Measurements from ENCODE around the gene PAN3. TPM values are rescaled to one million over a fixed set of nuclear protein-coding genes. Genes with fewer than 3 reads are reported as not detected.

The PAN3 gene
- total and polyA plus RNA-seq, 10 donors = 18.4 to 85.8 (median 70.1) TPM

- WGBS, 5 donors = 70 to 91% (median 81%) methylated on average over 1 of the region's 1 CpG
- DNase-seq = no peak
- TF ChIP-seq CTCF (IDR thresholded peaks at IDR 0.05 in 8 of 11, conservative IDR thresholded peaks at IDR 0.05 in 3 of 11) (no peak), POLR2AphosphoS5 (IDR thresholded peaks at IDR 0.05) (no peak), POLR2A (IDR thresholded peaks at IDR 0.05) (no peak)
- Histone ChIP-seq H3K36me3 (peaks cover 0 to 100% (median 67%) of the 10 kb centered on the region in 6 donors), H3K27ac (no peak overlapping the region), H3K4me1 (no peaks in the 10 kb centered on the region), H3K27me3 (replicated peaks in 1 of 7) (no peaks in the 10 kb centered on the region), H3K4me3 (no peak overlapping the region), H3K9me3 (no peaks in the 10 kb centered on the region)
- intact Hi-C loops (cut with DNase I; ENCODE audit: low total_unique reads) = no loop called here
Observed at GRCh38 chr13:28286263-28286662, 147.9 kb downstream of the PAN3 start.

GRCh38 chr13:28297341-28297740 lies 159.0 kb downstream of the PAN3 start:
- peaks cover 0 to 3% (median 0%) of the 10 kb centered on the region in 6 donors for H3K4me1 ChIP-seq
- peaks cover 0 to 39% (median 20%) of the 10 kb centered on the region in 6 donors for H3K36me3 ChIP-seq
- TF ChIP-seq POLR2A (IDR thresholded peaks at IDR 0.05) (no peak), CTCF (IDR thresholded peaks at IDR 0.05 in 8 of 11, conservative IDR thresholded peaks at IDR 0.05 in 3 of 11) (no peak), POLR2AphosphoS5 (IDR thresholded peaks at IDR 0.05) (no peak)
- DNase-seq = no peak
- H3K9me3 ChIP-seq = no peaks in the 10 kb centered on the region
- H3K27me3 ChIP-seq (replicated peaks in 1 of 7) = no peaks in the 10 kb centered on the region
- 91 to 97% (median 96%) methylated on average over 2 to 3 of the region's 3 CpGs for WGBS, 5 donors
- no peak overlapping the region for H3K27ac ChIP-seq
- no peak overlapping the region for H3K4me3 ChIP-seq
- intact Hi-C loops (cut with DNase I; ENCODE audit: low total_unique reads) = no loop called here

GRCh38 chr13:28299916-28300315 lies 161.6 kb downstream of the PAN3 start:
- no peaks in the 10 kb centered on the region for H3K9me3 ChIP-seq
- intact Hi-C loops (cut with DNase I; ENCODE audit: low total_unique reads) = no loop called here
- 83 to 92% (median 87%) methylated on average over 2 of the region's 2 CpGs for WGBS, 5 donors
- no peak overlapping the region for H3K27ac ChIP-seq
- peaks cover 0 to 3% (median 0%) of the 10 kb centered on the region in 6 donors for H3K4me1 ChIP-seq
- H3K4me3 ChIP-seq = no peak overlapping the region
- TF ChIP-seq POLR2AphosphoS5 (IDR thresholded peaks at IDR 0.05) (no peak), POLR2A (IDR thresholded peaks at IDR 0.05) (no peak), CTCF (IDR thresholded peaks at IDR 0.05 in 8 of 11, conservative IDR thresholded peaks at IDR 0.05 in 3 of 11) (no peak)
- DNase-seq = no peak
- H3K27me3 ChIP-seq (replicated peaks in 1 of 7) = no peaks in the 10 kb centered on the region
- H3K36me3 ChIP-seq = peaks cover 0 to 13% (median under 1%) of the 10 kb centered on the region in 6 donors

- H3K4me3 ChIP-seq = no peak overlapping the region
- no peaks in the 10 kb centered on the region for H3K9me3 ChIP-seq
- 36 to 56% (median 38%) methylated on average over 4 of the region's 4 CpGs for WGBS, 5 donors
- TF ChIP-seq POLR2AphosphoS5 (IDR thresholded peaks at IDR 0.05) (no peak), POLR2A (IDR thresholded peaks at IDR 0.05) (no peak), CTCF (IDR thresholded peaks at IDR 0.05 in 8 of 11, conservative IDR thresholded peaks at IDR 0.05 in 3 of 11) (no peak)
- no peak for DNase-seq
- H3K27me3 ChIP-seq (replicated peaks in 1 of 7) = no peaks in the 10 kb centered on the region
- H3K27ac ChIP-seq = no peak overlapping the region
- peaks cover 0 to 19% (median 2%) of the 10 kb centered on the region in 6 donors for H3K36me3 ChIP-seq
- intact Hi-C loops (cut with DNase I; ENCODE audit: low total_unique reads) = no loop called here
- peaks cover 0 to 3% (median 0%) of the 10 kb centered on the region in 6 donors for H3K4me1 ChIP-seq
Observed at GRCh38 chr13:28301839-28302238, 163.5 kb downstream of the PAN3 start.
